ENCODE measurements around the gene MOB1B.
"Not testable (repeated sequence)": the region's sequence is repeated elsewhere in the genome, so short reads cannot be mapped to it uniquely, and the experiment has no call there.

- not testable (repeated sequence) for TF ChIP-seq CTCF (IDR thresholded peaks at IDR 0.05; ENCODE audit: poor library complexity, severe bottlenecking); RAD21 (conservative IDR thresholded peaks at IDR 0.05); EP300 (conservative IDR thresholded peaks at IDR 0.05; ENCODE audit: poor library complexity, severe bottlenecking); MXI1 (conservative IDR thresholded peaks at IDR 0.05; ENCODE audit: poor library complexity, severe bottlenecking); REST (IDR thresholded peaks at IDR 0.05; ENCODE audit: borderline replicate concordance); EZH2 (IDR thresholded peaks at IDR 0.05; ENCODE audit: borderline replicate concordance, insufficient read depth, low read length, poor library complexity, severe bottlenecking); TAF1 (IDR thresholded peaks at IDR 0.05; ENCODE audit: low read depth)
Measured at GRCh38 chr4:71005025-71005424, 102.9 kb downstream of the MOB1B start.

Measured in neural cell (in vitro differentiated cells).